ENCODE measurements around the gene ETFBKMT.
"Not testable (repeated sequence)": the region's sequence is repeated elsewhere in the genome, so short reads cannot be mapped to it uniquely, and the experiment has no call there.

Gene ETFBKMT

DNA sequence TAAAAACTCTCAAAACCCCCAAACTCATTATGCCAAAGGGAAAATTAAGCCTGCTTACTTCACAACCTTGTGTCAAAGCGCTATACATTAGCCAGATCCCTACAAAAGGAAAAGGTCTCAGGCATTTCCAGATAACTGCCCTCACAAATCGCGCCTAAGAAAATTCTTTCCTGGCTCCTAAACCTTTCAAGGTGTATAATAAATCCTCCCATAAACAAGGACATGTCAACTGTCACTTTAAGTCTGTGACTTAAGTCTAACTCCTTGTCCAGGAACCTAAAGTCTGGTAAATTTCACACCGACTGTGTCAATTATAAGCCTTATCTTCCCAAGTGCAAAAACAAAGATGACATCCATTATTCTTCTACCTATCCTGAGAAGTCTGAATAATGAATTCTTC is 4.3 kb upstream of the ETFBKMT start:
- Histone ChIP-seq H3K9ac (ENCODE audit: low read depth in 1 of 2, low read length in 2 of 2) (no peak overlapping the region), H3K27me3 (ENCODE audit: control insufficient read depth in 1 of 2, insufficient read depth in 2 of 2, low read length in 2 of 2) (no peaks in the 10 kb centered on the region), H3K27ac (ENCODE audit: low read depth, low read length) (no peak overlapping the region), H3K9me3 (ENCODE audit: control insufficient read depth in 1 of 2, low read length in 2 of 2) (no peaks in the 10 kb centered on the region), H3K4me3 (ENCODE audit: low read depth in 1 of 2, low read length in 2 of 2) (no peak overlapping the region), H3K36me3 (ENCODE audit: control insufficient read depth in 1 of 2, insufficient read depth in 2 of 2, low read length in 2 of 2) (no peaks in the 10 kb centered on the region), H3K4me1 (ENCODE audit: control insufficient read depth in 1 of 2, insufficient read depth in 2 of 2, low read length in 2 of 2) (peaks cover 13 to 14% of the 10 kb centered on the region in 2 donors)

- no peaks in the 10 kb centered on the region for H3K9me3 ChIP-seq (ENCODE audit: control insufficient read depth in 1 of 2, low read length in 2 of 2)
- no peaks in the 10 kb centered on the region for H3K36me3 ChIP-seq (ENCODE audit: control insufficient read depth in 1 of 2, insufficient read depth in 2 of 2, low read length in 2 of 2)
- no peak overlapping the region for H3K4me3 ChIP-seq (ENCODE audit: low read depth in 1 of 2, low read length in 2 of 2)
- H3K4me1 ChIP-seq (ENCODE audit: control insufficient read depth in 1 of 2, insufficient read depth in 2 of 2, low read length in 2 of 2): peaks cover 11 to 14% of the 10 kb centered on the region in 2 donors
- no peaks in the 10 kb centered on the region for H3K27me3 ChIP-seq (ENCODE audit: control insufficient read depth in 1 of 2, insufficient read depth in 2 of 2, low read length in 2 of 2)
- no peak overlapping the region for H3K27ac ChIP-seq (ENCODE audit: low read depth, low read length)
- no peak overlapping the region for H3K9ac ChIP-seq (ENCODE audit: low read depth in 1 of 2, low read length in 2 of 2)
These were observed 3.7 kb upstream of the ETFBKMT start for GRCh38 chr12:31655792-31656191.

- Histone ChIP-seq H3K27me3 (ENCODE audit: control insufficient read depth in 1 of 2, insufficient read depth in 2 of 2, low read length in 2 of 2) (no peaks in the 10 kb centered on the region), H3K27ac (ENCODE audit: low read depth, low read length) (peak overlapping the region; percentile 96), H3K4me3 (ENCODE audit: low read depth in 1 of 2, low read length in 2 of 2) (peak overlapping the region; percentile 99), H3K36me3 (ENCODE audit: control insufficient read depth in 1 of 2, insufficient read depth in 2 of 2, low read length in 2 of 2) (no peaks in the 10 kb centered on the region), H3K9me3 (ENCODE audit: control insufficient read depth in 1 of 2, low read length in 2 of 2) (no peaks in the 10 kb centered on the region), H3K9ac (ENCODE audit: low read depth in 1 of 2, low read length in 2 of 2) (peak overlapping the region; percentile 96 to 100), H3K4me1 (ENCODE audit: control insufficient read depth in 1 of 2, insufficient read depth in 2 of 2, low read length in 2 of 2) (peaks cover 5% of the 10 kb centered on the region in 2 donors)
These were observed 909 bp upstream of the ETFBKMT start for GRCh38 chr12:31658471-31659086.

DNA sequence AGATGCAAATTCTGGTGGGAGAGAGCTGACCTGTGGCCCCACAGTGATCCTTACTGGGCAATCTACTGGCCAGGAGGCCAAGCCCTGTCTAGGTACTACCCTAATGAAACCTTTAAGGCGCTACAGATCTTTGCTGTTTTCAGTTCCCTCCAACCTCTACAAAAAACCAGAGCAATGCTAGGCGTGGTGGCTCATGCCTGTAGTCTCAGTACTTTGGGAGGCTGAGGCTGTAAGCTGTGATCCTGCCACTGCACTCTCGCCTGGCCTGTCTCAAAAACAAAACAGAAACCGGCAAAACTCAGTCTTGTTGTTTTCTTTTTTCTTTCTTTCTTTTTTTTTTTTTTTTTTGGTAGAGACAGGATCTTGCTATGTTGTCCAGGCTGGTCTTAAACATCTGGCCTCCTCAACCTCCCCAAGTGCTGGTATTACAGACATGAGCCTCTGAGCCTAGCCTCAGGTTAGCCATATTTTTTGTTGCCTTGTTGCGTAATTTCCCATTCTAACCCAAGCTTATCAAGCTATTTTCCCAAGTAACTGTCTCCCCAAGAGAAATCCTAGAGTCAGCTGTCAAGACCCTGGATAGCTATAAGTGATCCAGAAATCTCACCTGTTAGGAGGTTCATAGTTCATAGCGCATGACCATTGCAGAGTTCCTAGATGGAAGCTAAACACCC is 2.8 kb downstream of the ETFBKMT start:
- H3K36me3 ChIP-seq (ENCODE audit: control insufficient read depth in 1 of 2, insufficient read depth in 2 of 2, low read length in 2 of 2): no peaks in the 10 kb centered on the region
- H3K9me3 ChIP-seq (ENCODE audit: control insufficient read depth in 1 of 2, low read length in 2 of 2): no peaks in the 10 kb centered on the region
- H3K4me3 ChIP-seq (ENCODE audit: low read depth in 1 of 2, low read length in 2 of 2): no peak overlapping the region
- no peaks in the 10 kb centered on the region for H3K27me3 ChIP-seq (ENCODE audit: control insufficient read depth in 1 of 2, insufficient read depth in 2 of 2, low read length in 2 of 2)
- H3K9ac ChIP-seq (ENCODE audit: low read depth in 1 of 2, low read length in 2 of 2): no peak overlapping the region
- H3K27ac ChIP-seq (ENCODE audit: low read depth, low read length): no peak overlapping the region
- H3K4me1 ChIP-seq (ENCODE audit: control insufficient read depth in 1 of 2, insufficient read depth in 2 of 2, low read length in 2 of 2): peaks cover 4 to 5% of the 10 kb centered on the region in 2 donors

GRCh38 chr12:31663576-31663975 is 4.1 kb downstream of the ETFBKMT start:
- Histone ChIP-seq H3K27ac (ENCODE audit: low read depth, low read length) (no peak overlapping the region), H3K36me3 (ENCODE audit: control insufficient read depth in 1 of 2, insufficient read depth in 2 of 2, low read length in 2 of 2) (no peaks in the 10 kb centered on the region), H3K9ac (ENCODE audit: low read depth in 1 of 2, low read length in 2 of 2) (no peak overlapping the region), H3K27me3 (ENCODE audit: control insufficient read depth in 1 of 2, insufficient read depth in 2 of 2, low read length in 2 of 2) (no peaks in the 10 kb centered on the region), H3K9me3 (ENCODE audit: control insufficient read depth in 1 of 2, low read length in 2 of 2) (peaks cover 0 to under 1% of the 10 kb centered on the region in 2 donors), H3K4me3 (ENCODE audit: low read depth in 1 of 2, low read length in 2 of 2) (no peak overlapping the region), H3K4me1 (ENCODE audit: control insufficient read depth in 1 of 2, insufficient read depth in 2 of 2, low read length in 2 of 2) (peaks cover 1% of the 10 kb centered on the region in 2 donors)

DNA sequence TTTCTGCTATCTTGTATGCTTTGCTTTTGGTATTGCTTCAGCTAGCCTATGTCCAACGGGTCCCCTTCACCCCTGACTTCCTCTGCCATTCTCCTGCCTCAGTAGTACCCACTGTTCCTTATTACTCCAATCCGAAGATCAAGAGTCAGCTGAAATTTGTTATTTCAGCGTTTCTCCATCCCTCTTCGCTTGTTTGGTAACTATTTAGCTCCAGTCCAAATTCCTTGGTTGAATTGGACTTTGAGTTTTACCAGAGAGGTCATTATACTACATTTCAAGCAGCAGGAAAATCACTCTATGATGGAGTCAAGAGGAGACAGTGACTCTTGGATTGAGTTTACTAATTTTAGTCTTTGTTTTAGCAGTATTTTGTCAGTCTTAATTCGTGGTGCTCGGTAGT is 4.5 kb downstream of the ETFBKMT start:
- no peak overlapping the region for H3K9ac ChIP-seq (ENCODE audit: low read depth in 1 of 2, low read length in 2 of 2)
- no peak overlapping the region for H3K4me3 ChIP-seq (ENCODE audit: low read depth in 1 of 2, low read length in 2 of 2)
- H3K27ac ChIP-seq (ENCODE audit: low read depth, low read length): no peak overlapping the region
- no peaks in the 10 kb centered on the region for H3K27me3 ChIP-seq (ENCODE audit: control insufficient read depth in 1 of 2, insufficient read depth in 2 of 2, low read length in 2 of 2)
- peaks cover 3 to 5% of the 10 kb centered on the region in 2 donors for H3K9me3 ChIP-seq (ENCODE audit: control insufficient read depth in 1 of 2, low read length in 2 of 2)
- no peaks in the 10 kb centered on the region for H3K36me3 ChIP-seq (ENCODE audit: control insufficient read depth in 1 of 2, insufficient read depth in 2 of 2, low read length in 2 of 2)
- H3K4me1 ChIP-seq (ENCODE audit: control insufficient read depth in 1 of 2, insufficient read depth in 2 of 2, low read length in 2 of 2): no peaks in the 10 kb centered on the region

DNA sequence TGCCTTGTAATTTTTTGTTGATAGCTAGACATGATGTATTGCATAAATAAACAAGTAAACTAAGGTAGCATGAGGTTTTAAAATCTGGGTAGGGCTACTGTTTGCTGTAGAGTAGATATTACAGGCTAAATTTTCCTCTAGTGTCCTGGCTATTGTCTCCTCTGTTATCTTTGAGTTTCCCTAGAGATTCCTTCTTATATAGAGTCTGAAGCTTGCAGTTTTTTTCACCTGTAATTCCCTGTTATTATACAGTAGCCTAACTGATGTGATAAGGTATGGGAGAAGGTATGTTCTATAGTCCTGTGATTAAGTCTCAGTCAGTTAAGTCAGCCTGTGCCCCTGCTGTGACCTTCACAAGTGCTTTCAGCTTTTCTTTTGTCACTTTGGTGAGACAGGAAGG is 9.5 kb downstream of the ETFBKMT start:
- peaks cover 8 to 9% of the 10 kb centered on the region in 2 donors for H3K9me3 ChIP-seq (ENCODE audit: control insufficient read depth in 1 of 2, low read length in 2 of 2)
- no peak overlapping the region for H3K4me3 ChIP-seq (ENCODE audit: low read depth in 1 of 2, low read length in 2 of 2)
- no peak overlapping the region for H3K9ac ChIP-seq (ENCODE audit: low read depth in 1 of 2, low read length in 2 of 2)
- H3K27ac ChIP-seq (ENCODE audit: low read depth, low read length): no peak overlapping the region
- H3K4me1 ChIP-seq (ENCODE audit: control insufficient read depth in 1 of 2, insufficient read depth in 2 of 2, low read length in 2 of 2): no peaks in the 10 kb centered on the region
- H3K36me3 ChIP-seq (ENCODE audit: control insufficient read depth in 1 of 2, insufficient read depth in 2 of 2, low read length in 2 of 2): peaks cover 0 to 3% of the 10 kb centered on the region in 2 donors
- H3K27me3 ChIP-seq (ENCODE audit: control insufficient read depth in 1 of 2, insufficient read depth in 2 of 2, low read length in 2 of 2): no peaks in the 10 kb centered on the region

GRCh38 chr12:31669582-31669981 is 10.1 kb downstream of the ETFBKMT start:
- not testable (repeated sequence) for H3K27ac ChIP-seq (ENCODE audit: low read depth, low read length); H3K36me3 ChIP-seq (ENCODE audit: control insufficient read depth in 1 of 2, insufficient read depth in 2 of 2, low read length in 2 of 2); H3K9ac ChIP-seq (ENCODE audit: low read depth in 1 of 2, low read length in 2 of 2); H3K27me3 ChIP-seq (ENCODE audit: control insufficient read depth in 1 of 2, insufficient read depth in 2 of 2, low read length in 2 of 2); H3K9me3 ChIP-seq (ENCODE audit: control insufficient read depth in 1 of 2, low read length in 2 of 2); H3K4me1 ChIP-seq (ENCODE audit: control insufficient read depth in 1 of 2, insufficient read depth in 2 of 2, low read length in 2 of 2); H3K4me3 ChIP-seq (ENCODE audit: low read depth in 1 of 2, low read length in 2 of 2)

- Histone ChIP-seq H3K4me3 (ENCODE audit: low read depth in 1 of 2, low read length in 2 of 2) (no peak overlapping the region), H3K27ac (ENCODE audit: low read depth, low read length) (no peak overlapping the region), H3K9ac (ENCODE audit: low read depth in 1 of 2, low read length in 2 of 2) (no peak overlapping the region), H3K9me3 (ENCODE audit: control insufficient read depth in 1 of 2, low read length in 2 of 2) (peaks cover 8 to 9% of the 10 kb centered on the region in 2 donors), H3K4me1 (ENCODE audit: control insufficient read depth in 1 of 2, insufficient read depth in 2 of 2, low read length in 2 of 2) (no peaks in the 10 kb centered on the region), H3K27me3 (ENCODE audit: control insufficient read depth in 1 of 2, insufficient read depth in 2 of 2, low read length in 2 of 2) (no peaks in the 10 kb centered on the region), H3K36me3 (ENCODE audit: control insufficient read depth in 1 of 2, insufficient read depth in 2 of 2, low read length in 2 of 2) (peaks cover 0 to 3% of the 10 kb centered on the region in 2 donors)
These were observed 13.0 kb downstream of the ETFBKMT start for GRCh38 chr12:31672521-31672920.

- H3K27ac ChIP-seq (ENCODE audit: low read depth, low read length): no peak overlapping the region
- no peaks in the 10 kb centered on the region for H3K4me1 ChIP-seq (ENCODE audit: control insufficient read depth in 1 of 2, insufficient read depth in 2 of 2, low read length in 2 of 2)
These were observed 22.9 kb downstream of the ETFBKMT start for GRCh38 chr12:31682136-31682962.

More at GRCh38 chr12:31682136-31682962, 22.9 kb downstream of the ETFBKMT start:
- Histone ChIP-seq H3K9ac (ENCODE audit: low read depth in 1 of 2, low read length in 2 of 2) (no peak overlapping the region), H3K4me3 (ENCODE audit: low read depth in 1 of 2, low read length in 2 of 2) (no peak overlapping the region), H3K36me3 (ENCODE audit: control insufficient read depth in 1 of 2, insufficient read depth in 2 of 2, low read length in 2 of 2) (peaks cover 0 to 3% of the 10 kb centered on the region in 2 donors), H3K9me3 (ENCODE audit: control insufficient read depth in 1 of 2, low read length in 2 of 2) (peaks cover 3 to 15% of the 10 kb centered on the region in 2 donors), H3K27me3 (ENCODE audit: control insufficient read depth in 1 of 2, insufficient read depth in 2 of 2, low read length in 2 of 2) (no peaks in the 10 kb centered on the region)

Measured in duodenal mucosa (tissue), 2 donors.